T-cell (primary cell): ENCODE results near the gene PPHLN1. TPM values are rescaled to one million over a fixed set of nuclear protein-coding genes. Genes with fewer than 3 reads are reported as not detected.

Source experiments
- ATAC-seq, 4 experiments: fragments of 200-7000 bp in 3 of 4; fragments of 150-1000 bp in 1 of 4; cut with Tn5 transposase; replicated peaks in 1 of 4; 1 replicate in 3 of 4; 2 replicates in 1 of 4; pipeline ENCODE4 v1.10.0; 2021; ENCODE audit warnings: moderate library complexity in 3 of 4, mild to moderate bottlenecking in 2 of 4, moderate number of reproducible peaks in 1 of 4
- CTCF ChIA-PET, 2 donors: fragments of 300-600 bp; sonication (Branson Sonifier 250); formaldehyde crosslinking; loops; one replicate each; lab custom pipeline; 2022; ENCODE audit warnings: antibody characterized with exemption in 2 of 2; lab: Charles Lee
- POLR2A ChIA-PET, 2 donors: fragments of 300-600 bp; sonication (Branson Sonifier 250); formaldehyde crosslinking; loops; one replicate each; lab custom pipeline; 2022; ENCODE audit warnings: antibody characterized with exemption in 2 of 2; lab: Charles Lee
- DNase-seq, 35 experiments: peaks; one replicate each; pipeline versions ENCODE4 v3.0.0 to v3.0.0-alpha.2; 2013 to 2023
- H3K27ac ChIP-seq: one replicate; pipeline ENCODE4 v1.5.1; 2013; ENCODE audit warnings: low read length
- H3K27me3 ChIP-seq, 2 experiments: replicated peaks in 1 of 2; 1 replicate in 1 of 2; 2 replicates in 1 of 2; pipeline versions ENCODE4 v1.6.1 to v1.7.0; 2013; ENCODE audit warnings: low read length in 1 of 2, mixed read lengths in 1 of 2; ENCODE audit not compliant: control insufficient read depth in 2 of 2, insufficient read depth in 2 of 2; ENCODE audit errors: extremely low read depth in 1 of 2
- H3K36me3 ChIP-seq, 2 donors: 1 replicate in 1 of 2; 2 replicates in 1 of 2; pipeline versions ENCODE4 v1.6.1 to v1.7.0; 2013; ENCODE audit warnings: low read length in 1 of 2; ENCODE audit not compliant: control insufficient read depth in 2 of 2, insufficient read depth in 1 of 2; ENCODE audit errors: extremely low read depth in 1 of 2
- H3K4me1 ChIP-seq, 2 experiments: 1 replicate in 1 of 2; 2 replicates in 1 of 2; pipeline versions ENCODE4 v1.6.1 to v1.7.0; 2013; ENCODE audit warnings: low read length in 2 of 2, mixed read lengths in 1 of 2; ENCODE audit not compliant: insufficient read depth in 2 of 2, control insufficient read depth in 1 of 2; ENCODE audit errors: extremely low read depth in 1 of 2
- H3K4me3 ChIP-seq, 2 donors: 1 replicate in 1 of 2; 2 replicates in 1 of 2; pipeline versions ENCODE4 v1.5.1 to v1.7.0; 2013; ENCODE audit warnings: mild to moderate bottlenecking in 2 of 2, low read length in 1 of 2, moderate library complexity in 1 of 2; ENCODE audit not compliant: control insufficient read depth in 1 of 2; ENCODE audit errors: extremely low read depth in 1 of 2
- H3K9me3 ChIP-seq: 2 replicates; pipeline ENCODE4 v1.7.0; 2013
- H3K27ac Mint-ChIP-seq, 2 donors: one replicate each; pipeline ENCODE4 v1.8.0; 2020 to 2021; ENCODE audit warnings: mild to moderate bottlenecking in 2 of 2, mixed read lengths in 2 of 2
- H3K27me3 Mint-ChIP-seq, 2 donors: one replicate each; pipeline ENCODE4 v1.8.0; 2021 to 2022; ENCODE audit warnings: mixed read lengths in 2 of 2
- H3K36me3 Mint-ChIP-seq: one replicate; pipeline ENCODE4 v1.8.0; 2021; ENCODE audit warnings: mixed read lengths
- H3K4me1 Mint-ChIP-seq, 3 donors: one replicate each; pipeline ENCODE4 v1.8.0; 2020 to 2022; ENCODE audit warnings: mixed read lengths in 3 of 3, mild to moderate bottlenecking in 1 of 3
- H3K4me3 Mint-ChIP-seq, 3 donors: one replicate each; pipeline ENCODE4 v1.8.0; 2020 to 2022; ENCODE audit warnings: mild to moderate bottlenecking in 3 of 3, mixed read lengths in 3 of 3, moderate library complexity in 3 of 3
- H3K9me3 Mint-ChIP-seq, 3 donors: one replicate each; pipeline ENCODE4 v1.8.0; 2020 to 2022; ENCODE audit warnings: mixed read lengths in 3 of 3
- WGBS: methylation state at CpG from one replicate; pipeline ENCODE4 v1.1.5; 2013; ENCODE audit warnings: missing lambda C conversion rate; ENCODE audit not compliant: insufficient coverage; 5-methylcytosine and 5-hydroxymethylcytosine counted together
- total RNA-seq, 35 experiments: library from RNA in 6 of 35; stranded (reverse) in 6 of 35; fragments of 120-200 nt in 1 of 35; gene quantifications; one replicate each; pipeline versions ENCODE4 v1.2.1 to v1.2.4 and lab custom pipeline; 2013 to 2026

PPHLN1 gene
- total RNA-seq, 5 donors from 2014 or later (not counting 1 experiment from before 2014, with no cell fraction given) = 70.8 to 98.9 (median 80.8) TPM

- no peak overlapping the region for H3K27ac Mint-ChIP-seq
- no peaks in the 10 kb centered on the region for H3K36me3 ChIP-seq
- CTCF ChIA-PET = no interaction called here
Observed at GRCh38 chr12:42458575-42458974, 132.6 kb downstream of the PPHLN1 start.

GRCh38 chr12:42459336-42459847 lies 133.4 kb downstream of the PPHLN1 start:
- H3K27ac ChIP-seq = no peak overlapping the region
- Mint-ChIP-seq H3K27me3 (peaks cover 0 to 4% of the 10 kb centered on the region in 2 donors), H3K4me3 (no peak overlapping the region), H3K9me3 (no peaks in the 10 kb centered on the region), H3K36me3 (no peaks in the 10 kb centered on the region), H3K27ac (no peak overlapping the region), H3K4me1 (no peaks in the 10 kb centered on the region)
- H3K27me3 ChIP-seq = peaks cover 0 to 3% of the 10 kb centered on the region in 2 experiments
- DNase-seq = no peak
- 92% methylated on average over 9 of the region's 12 CpGs for WGBS
- H3K4me3 ChIP-seq = no peak overlapping the region
- ATAC-seq = no peak
- H3K9me3 ChIP-seq = no peaks in the 10 kb centered on the region
- POLR2A ChIA-PET = no interaction called here
- H3K4me1 ChIP-seq = no peaks in the 10 kb centered on the region
- CTCF ChIA-PET = interaction anchor here in 1 of 2 donors (0.6 kb wide), 1 partner anchor 1253 kb away, joined by 3 read pairs; no protein-coding TSS in a partner anchor
- no peaks in the 10 kb centered on the region for H3K36me3 ChIP-seq

More at GRCh38 chr12:42458575-42458974, 132.6 kb downstream of the PPHLN1 start:
- Mint-ChIP-seq H3K4me1 (no peaks in the 10 kb centered on the region), H3K4me3 (no peak overlapping the region), H3K27me3 (peaks cover 0 to 4% of the 10 kb centered on the region in 2 donors), H3K9me3 (no peaks in the 10 kb centered on the region), H3K36me3 (no peaks in the 10 kb centered on the region)
- Histone ChIP-seq H3K9me3 (no peaks in the 10 kb centered on the region), H3K27ac (no peak overlapping the region), H3K4me1 (no peaks in the 10 kb centered on the region), H3K27me3 (peaks cover 0 to 3% of the 10 kb centered on the region in 2 experiments), H3K4me3 (no peak overlapping the region)
- WGBS = no CpG with 5 or more reads among the region's 2 CpGs
- POLR2A ChIA-PET = no interaction called here
- no peak for ATAC-seq
- no peak for DNase-seq

- no peaks in the 10 kb centered on the region for H3K4me1 Mint-ChIP-seq
- no peaks in the 10 kb centered on the region for H3K9me3 Mint-ChIP-seq
- Histone ChIP-seq H3K4me1 (no peaks in the 10 kb centered on the region), H3K27ac (no peak overlapping the region), H3K27me3 (peaks cover 0 to 11% of the 10 kb centered on the region in 2 experiments), H3K4me3 (no peak overlapping the region), H3K9me3 (no peaks in the 10 kb centered on the region), H3K36me3 (no peaks in the 10 kb centered on the region)
- H3K36me3 Mint-ChIP-seq = no peaks in the 10 kb centered on the region
- ChIA-PET CTCF (no interaction called here), POLR2A (interaction anchor here in 1 of 2 donors (0.6 kb wide), 1 partner anchor 30 kb away, joined by 4 read pairs; no protein-coding TSS in a partner anchor)
- DNase-seq (no peak), ATAC-seq (no peak)
- no peak overlapping the region for H3K27ac Mint-ChIP-seq
- no peak overlapping the region for H3K4me3 Mint-ChIP-seq
- WGBS = 88% methylated on average over 3 of the region's 3 CpGs
- H3K27me3 Mint-ChIP-seq = peaks cover 0 to 18% of the 10 kb centered on the region in 2 donors
Observed at GRCh38 chr12:42462486-42462885, 136.5 kb downstream of the PPHLN1 start.

GRCh38 chr12:42463671-42464070 lies 137.7 kb downstream of the PPHLN1 start:
- Mint-ChIP-seq H3K4me1 (peaks cover 5% of the 10 kb centered on the region in 3 donors), H3K27ac (no peak overlapping the region), H3K27me3 (peaks cover 7 to 23% of the 10 kb centered on the region in 2 donors), H3K4me3 (no peak overlapping the region), H3K9me3 (no peaks in the 10 kb centered on the region), H3K36me3 (no peaks in the 10 kb centered on the region)
- H3K27ac ChIP-seq = no peak overlapping the region
- DNase-seq (no peak), ATAC-seq (no peak)
- CTCF ChIA-PET = interaction anchor here (0.5 kb wide), 2 partner anchors 10 to 89 kb away, joined by 3 to 5 read pairs; no protein-coding TSS in a partner anchor
- no peak overlapping the region for H3K4me3 ChIP-seq
- H3K9me3 ChIP-seq = no peaks in the 10 kb centered on the region
- peaks cover 0 to 13% of the 10 kb centered on the region in 2 experiments for H3K27me3 ChIP-seq
- POLR2A ChIA-PET = interaction anchor here in 1 of 2 donors (0.5 to 0.7 kb wide), 2 partner anchors 166 to 237 kb away, joined by 3 to 4 read pairs; no protein-coding TSS in a partner anchor
- H3K36me3 ChIP-seq = no peaks in the 10 kb centered on the region
- H3K4me1 ChIP-seq = peaks cover 0 to 3% of the 10 kb centered on the region in 2 experiments
- WGBS = no CpG with 5 or more reads among the region's 4 CpGs

- DNase-seq (peak in 2 of 35 experiments; percentile 1 to 4), ATAC-seq (no peak)
- Histone ChIP-seq H3K9me3 (no peaks in the 10 kb centered on the region), H3K27me3 (peaks cover 0 to 10% of the 10 kb centered on the region in 2 experiments), H3K36me3 (no peaks in the 10 kb centered on the region), H3K4me3 (no peak overlapping the region), H3K4me1 (peaks cover 2 to 4% of the 10 kb centered on the region in 2 experiments), H3K27ac (no peak overlapping the region)
- POLR2A ChIA-PET = no interaction called here
- no peak overlapping the region for H3K27ac Mint-ChIP-seq
- H3K9me3 Mint-ChIP-seq = no peaks in the 10 kb centered on the region
- whole genome bisulfite sequencing = 25% methylated on average over 2 of the region's 9 CpGs
- CTCF ChIA-PET = interaction anchor here in 1 of 2 donors (0.6 kb wide), 1 partner anchor 326 kb away, joined by 4 read pairs; no protein-coding TSS in a partner anchor
- peak overlapping the region in 1 of 3 donors; percentile 22 for H3K4me3 Mint-ChIP-seq
- H3K36me3 Mint-ChIP-seq = no peaks in the 10 kb centered on the region
- H3K4me1 Mint-ChIP-seq = peaks cover 17 to 20% (median 20%) of the 10 kb centered on the region in 3 donors
- peaks cover 19 to 38% of the 10 kb centered on the region in 2 donors for H3K27me3 Mint-ChIP-seq
Observed at GRCh38 chr12:42468341-42468821, 142.4 kb downstream of the PPHLN1 start.

- no peak for DNase-seq
- no peak overlapping the region for H3K4me3 ChIP-seq
- H3K9me3 ChIP-seq = no peaks in the 10 kb centered on the region
- peak in 3 of 4 experiments; percentile 9 to 13 (median 12) for ATAC-seq
- CTCF ChIA-PET = interaction anchor here in 1 of 2 donors (0.5 kb wide), 1 partner anchor 62 kb away, joined by 4 read pairs; no protein-coding TSS in a partner anchor
- Mint-ChIP-seq H3K4me3 (peak overlapping the region in 2 of 3 donors; percentile 39 to 77), H3K27me3 (peaks cover 19 to 41% of the 10 kb centered on the region in 2 donors), H3K36me3 (no peaks in the 10 kb centered on the region), H3K27ac (no peak overlapping the region), H3K4me1 (peaks cover 17 to 20% (median 20%) of the 10 kb centered on the region in 3 donors), H3K9me3 (no peaks in the 10 kb centered on the region)
- H3K4me1 ChIP-seq = peaks cover 2 to 4% of the 10 kb centered on the region in 2 experiments
- WGBS = no CpG with 5 or more reads among the region's 3 CpGs
- no peak overlapping the region for H3K27ac ChIP-seq
- POLR2A ChIA-PET = no interaction called here
- H3K36me3 ChIP-seq = no peaks in the 10 kb centered on the region
- peaks cover 0 to 10% of the 10 kb centered on the region in 2 experiments for H3K27me3 ChIP-seq
Observed at GRCh38 chr12:42468921-42469320, 143.0 kb downstream of the PPHLN1 start.
